K562 (cell line): ENCODE data around the gene NUBPL. TPM values are rescaled to one million over a fixed set of nuclear protein-coding genes. Genes with fewer than 3 reads are reported as not detected.
A peak's percentile ranks its signal among the peaks of the same experiment; 100 is the strongest.

Experiments
- ATAC-seq: fragments of 200-7000 bp; cut with Tn5 transposase; 3 replicates; pipeline ENCODE4 v1.9.1; 2020; ENCODE audit warnings: moderate library complexity
- BruUV-seq: library from RNA; stranded (reverse); fragments of 400-500 nt; replicated peaks from 2 replicates; lab custom pipeline; 2021; lab: Mats Ljungman, UMichigan
- CTCF ChIA-PET: fragments of 300-600 bp; formaldehyde crosslinking; extraction: SDS; loops from one replicate; lab custom pipeline; 2021; ENCODE audit warnings: low intra/inter-chr PET ratio; lab: Yijun Ruan, JAX
- POLR2A ChIA-PET: fragments of 300-600, 350-650 bp; sonication (Branson Sonifier 250); formaldehyde crosslinking; extraction: SDS; loops from one replicate; lab custom pipeline; 2021; ENCODE audit warnings: antibody characterized with exemption, inconsistent platforms; lab: Yijun Ruan, JAX
- DNase-seq, 4 experiments: peaks; one replicate each; pipeline versions ENCODE4 v3.0.0 to v3.0.0-alpha.2; 2011 to 2018; ENCODE audit warnings: low spot score in 3 of 4, mixed read lengths in 3 of 4; ENCODE audit errors: extremely low read depth in 1 of 4
- FAIRE-seq: peaks from 2 replicates; lab custom pipeline; 2011; peaks lifted over from hg19 to GRCh38; lab: Jason Lieb, UNC
- H2AFZ ChIP-seq: 2 replicates; pipeline ENCODE4 v1.6.0; 2011; ENCODE audit warnings: low read depth, low read length, control low read depth, inconsistent platforms
- H3K27ac ChIP-seq: fragments of 200-600 bp; 3 replicates; pipeline ENCODE4 v1.8.0; 2011; ENCODE audit warnings: low read depth, mild to moderate bottlenecking, control low read depth, inconsistent platforms, low read length, moderate library complexity, mixed read lengths; ENCODE audit errors: extremely low read depth
- H3K27me3 ChIP-seq, 2 experiments: fragments of 300-600 bp in 1 of 2; 2 replicates in 1 of 2; 3 replicates in 1 of 2; pipeline versions ENCODE4 v1.6.0 to v1.8.0; 2011; ENCODE audit warnings: inconsistent platforms in 2 of 2, low read length in 2 of 2, mild to moderate bottlenecking in 1 of 2, mixed read lengths in 1 of 2, moderate library complexity in 1 of 2; ENCODE audit not compliant: control insufficient read depth in 2 of 2, insufficient read depth in 2 of 2
- H3K36me3 ChIP-seq: fragments of 300-600 bp; 3 replicates; pipeline ENCODE4 v1.8.0; 2011; ENCODE audit warnings: mild to moderate bottlenecking, low read length, inconsistent platforms; ENCODE audit not compliant: control insufficient read depth, insufficient read depth
- H3K4me1 ChIP-seq, 2 experiments: fragments of 200-600 bp in 1 of 2; replicated peaks in 1 of 2; 2 replicates in 1 of 2; 3 replicates in 1 of 2; pipeline versions ENCODE4 v1.5.1 to v1.8.0; 2011; ENCODE audit warnings: inconsistent platforms in 2 of 2, low read length in 2 of 2, mild to moderate bottlenecking in 1 of 2, mixed read lengths in 1 of 2, moderate library complexity in 1 of 2; ENCODE audit not compliant: control insufficient read depth in 2 of 2, insufficient read depth in 2 of 2
- H3K4me2 ChIP-seq: 2 replicates; pipeline ENCODE4 v1.6.1; 2011; ENCODE audit warnings: low read length, control low read depth, inconsistent platforms, mixed read lengths; ENCODE audit not compliant: insufficient read depth
- H3K4me3 ChIP-seq: fragments of 200-600 bp; sonication (generic), shearing (Covaris generic); 2 replicates; pipeline ENCODE4 v1.5.1; 2016; ENCODE audit warnings: control low read depth, inconsistent platforms
- H3K79me2 ChIP-seq: fragments of 200-600 bp; 3 replicates; pipeline ENCODE4 v1.8.0; 2011; ENCODE audit warnings: low read length, inconsistent platforms; ENCODE audit not compliant: control insufficient read depth, insufficient read depth
- H3K9ac ChIP-seq, 2 experiments: 2 replicates each; pipeline versions ENCODE4 v1.6.0 to v1.6.1; 2011; ENCODE audit warnings: low read depth in 2 of 2, low read length in 2 of 2, control low read depth in 1 of 2, inconsistent platforms in 1 of 2, mild to moderate bottlenecking in 1 of 2, mixed read lengths in 1 of 2; ENCODE audit not compliant: insufficient read depth in 1 of 2
- H3K9me1 ChIP-seq: one replicate; pipeline ENCODE4 v1.6.0; 2011; ENCODE audit warnings: inconsistent platforms, mild to moderate bottlenecking, low read length, moderate library complexity; ENCODE audit not compliant: control insufficient read depth, insufficient read depth
- H3K9me3 ChIP-seq: replicated peaks from 2 replicates; pipeline ENCODE4 v1.5.1; 2011; ENCODE audit warnings: low read depth, low read length, inconsistent platforms; ENCODE audit not compliant: control insufficient read depth, insufficient read depth
- H4K20me1 ChIP-seq: replicated peaks from 2 replicates; pipeline ENCODE4 v1.6.1; 2011; ENCODE audit warnings: low read length, inconsistent platforms, mixed read lengths; ENCODE audit not compliant: control insufficient read depth, insufficient read depth
- FIP1L1 ChIP-seq: fragments of 200-400 bp; formaldehyde crosslinking; IDR thresholded peaks from 2 replicates; pipeline ENCODE4 v1.6.1; 2018; ENCODE audit warnings: mild to moderate bottlenecking, low read depth, low read length; ENCODE audit not compliant: poor library complexity, severe bottlenecking
- FOXO4 ChIP-seq: fragments of 450-650 bp; formaldehyde crosslinking; IDR thresholded peaks from 2 replicates; pipeline ENCODE4 v1.4.0; 2020; ENCODE audit warnings: mild to moderate bottlenecking, moderate library complexity
- GTF3C2 ChIP-seq: IDR thresholded peaks from 3 replicates; pipeline ENCODE4 v1.6.1; 2011; ENCODE audit warnings: borderline replicate concordance, mild to moderate bottlenecking, moderate library complexity; ENCODE audit not compliant: insufficient read length; ENCODE audit errors: extremely low read depth
- HDAC8 ChIP-seq: fragments of 450-650 bp; IDR thresholded peaks from 2 replicates; pipeline ENCODE4 v1.6.1; 2016; ENCODE audit warnings: mild to moderate bottlenecking, missing genetic modification characterization, moderate library complexity, missing compliant biosample characterization
- NEUROD1 ChIP-seq: fragments of 150-350 bp; IDR thresholded peaks from 2 replicates; pipeline ENCODE4 v1.6.1; 2014; ENCODE audit warnings: borderline replicate concordance, low read length, low read depth; ENCODE audit not compliant: partially characterized antibody
- OTX1 ChIP-seq: fragments of 450-650 bp; formaldehyde crosslinking; IDR thresholded peaks from 2 replicates; pipeline ENCODE4 v1.4.0; 2022; ENCODE audit warnings: mild to moderate bottlenecking
- SLC30A9 ChIP-seq: fragments of 250-450 bp; sonication (Bioruptor Pico); IDR thresholded peaks from 2 replicates; pipeline ENCODE4 v1.8.0; 2022; ENCODE audit warnings: mild to moderate bottlenecking, moderate library complexity
- SMAD4 ChIP-seq: fragments of 250-450 bp; sonication (Bioruptor Pico); conservative IDR thresholded peaks from 2 replicates; pipeline ENCODE4 v1.8.0; 2021; ENCODE audit warnings: inconsistent platforms, mild to moderate bottlenecking, moderate library complexity
- SMARCB1 ChIP-seq: IDR thresholded peaks from 2 replicates; pipeline ENCODE4 v1.6.1; 2011; ENCODE audit warnings: improper control_type of control experiment, low read depth; ENCODE audit not compliant: insufficient read length
- SNRNP70 ChIP-seq: fragments of 200-400 bp; formaldehyde crosslinking; optimal IDR thresholded peaks from 2 replicates; pipeline ENCODE3; 2017; ENCODE audit warnings: low read depth, low read length
- TAL1 ChIP-seq: fragments of 450-650 bp; IDR thresholded peaks from 2 replicates; pipeline ENCODE4 v1.6.1; 2016; ENCODE audit warnings: mild to moderate bottlenecking
- TFAM ChIP-seq: fragments of 250-450 bp; sonication (Bioruptor Pico); conservative IDR thresholded peaks from 2 replicates; pipeline ENCODE4 v1.5.0; 2021; ENCODE audit warnings: mild to moderate bottlenecking, moderate library complexity
- U2AF2 ChIP-seq: fragments of 200-400 bp; formaldehyde crosslinking; optimal IDR thresholded peaks from 2 replicates; pipeline ENCODE3; 2017; ENCODE audit warnings: low read depth, mild to moderate bottlenecking, low read length
- ZNF140 ChIP-seq: fragments of 250-450 bp; sonication (Bioruptor Pico); IDR thresholded peaks from 2 replicates; pipeline ENCODE4 v1.8.0; 2021; ENCODE audit warnings: moderate library complexity, mild to moderate bottlenecking, inconsistent platforms
- ZNF354B ChIP-seq: fragments of 250-450 bp; sonication (Bioruptor Pico); IDR thresholded peaks from 2 replicates; pipeline ENCODE4 v1.4.0; 2020
- ZNF583 ChIP-seq: fragments of 250-450 bp; sonication (Bioruptor Pico); IDR thresholded peaks from 2 replicates; pipeline ENCODE4 v1.4.0; 2020
- ZNF699 ChIP-seq: fragments of 250-450 bp; sonication (Bioruptor Pico); IDR thresholded peaks from 2 replicates; pipeline ENCODE4 v1.8.0; 2021; ENCODE audit warnings: mild to moderate bottlenecking, moderate library complexity; ENCODE audit not compliant: insufficient replicate concordance
- WGBS: fragments of 100-300 bp; shearing (Covaris generic); methylation state at CpG from one replicate; pipeline ENCODE4 v1.1.6; 2016; ENCODE audit warnings: low coverage, mixed read lengths; ENCODE audit not compliant: insufficient coverage; ENCODE audit errors: missing lambda C conversion rate; 5-methylcytosine and 5-hydroxymethylcytosine counted together
- in situ Hi-C: fragments of 300-500 bp; cut with MboI; formaldehyde crosslinking; loops from 4 replicates; pipeline ENCODE4 v1.15.0; 2018; ENCODE audit warnings: inconsistent platforms, mixed read lengths
- intact Hi-C: fragments of 100-400 bp; cut with micrococcal nuclease; formaldehyde crosslinking; loops from 2 replicates; pipeline ENCODE4 v1.14.2; 2022
- polyA plus RNA-seq, 8 experiments: library from polyadenylated mRNA; depleted of rRNA in 4 of 8; stranded (reverse) in 5 of 8; unstranded in 3 of 8; fragments of >200 nt; fragmentation: Nextera tagmentation in 2 of 8; fragmentation: Illumina TruSeq in 1 of 8; extraction: Ambion mirVana in 2 of 8; extraction: Trizol in 1 of 8; gene quantifications; 2 replicates each; pipeline versions ENCODE4 v1.2.1 to v1.2.3, GENCODE V29; 2011 to 2014; ENCODE audit warnings: inconsistent platforms in 1 of 8, missing spikeins in 1 of 8
- total RNA-seq, 7 experiments: library from RNA; depleted of rRNA in 6 of 7; stranded (reverse); fragments of >200 nt in 6 of 7; fragmentation: Illumina TruSeq in 2 of 7; extraction: Trizol in 2 of 7; gene quantifications; 2 replicates each; pipeline versions ENCODE4 v1.2.1 to v1.2.3, GENCODE V29; 2011 to 2021; ENCODE audit warnings: low replicate concordance in 1 of 7

The NUBPL gene
- total and polyA plus RNA-seq, 9 of the 15 experiments (the other 6 are each of a cell fraction or from before 2014, with no cell fraction given), result 3.2 to 8.7 (median 6.1) TPM

DNA sequence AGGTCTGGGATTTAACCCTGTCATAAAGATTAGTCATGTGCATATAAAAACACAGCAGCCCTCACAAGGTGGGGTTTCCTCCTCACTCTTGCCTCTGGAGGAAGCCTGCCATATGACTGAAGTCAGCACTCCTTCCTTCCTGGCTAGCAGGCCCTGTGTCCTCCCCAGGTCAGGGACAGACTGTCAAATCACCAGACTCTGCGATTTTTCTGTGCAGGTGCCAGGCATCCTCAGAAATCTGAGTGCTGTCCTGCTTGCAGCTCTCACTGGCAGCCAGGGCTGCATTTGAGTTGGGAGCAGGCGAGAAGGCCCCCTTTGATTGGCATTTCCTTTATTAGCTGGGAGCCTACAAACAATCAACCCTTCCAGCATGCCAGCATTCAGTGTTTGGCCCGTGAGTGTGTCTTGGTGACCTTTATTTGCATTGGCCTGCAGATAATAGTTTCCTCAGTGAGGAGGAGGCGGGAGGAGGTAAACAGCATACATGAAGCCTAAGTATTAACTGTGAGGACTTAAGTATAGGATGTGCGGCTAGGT is 332.1 kb downstream of the NUBPL start:
- in situ Hi-C loops, result no loop called here
- Histone ChIP-seq H3K9me3 (no peaks in the 10 kb centered on the region), H3K4me3 (no peak overlapping the region), H3K27me3 (no peaks in the 10 kb centered on the region), H3K79me2 (no peaks in the 10 kb centered on the region), H3K27ac (no peak overlapping the region), H3K4me1 (peaks cover 12 to 23% of the 10 kb centered on the region in 2 experiments; a peak in 4 of 5 replicates), H4K20me1 (no peaks in the 10 kb centered on the region), H3K9me1 (no peaks in the 10 kb centered on the region), H3K36me3 (no peaks in the 10 kb centered on the region), H3K4me2 (peak overlapping the region; percentile 69; the same call in 1 of the 2 replicates), H2AFZ (peak overlapping the region; percentile 81; the same call in 1 of the 2 replicates), H3K9ac (no peak overlapping the region)
- intact Hi-C loops, result no loop called here
- FAIRE-seq, result no peak
- no peak for DNase-seq
- peak; percentile 26 for ATAC-seq
- TF ChIP-seq FIP1L1 (no peak), HDAC8 (tag) (no peak), OTX1 (CRISPR knock-in tag) (no peak), SNRNP70 (no peak), ZNF140 (no peak), NEUROD1 (no peak), ZNF699 (CRISPR knock-in tag) (no peak), SLC30A9 (CRISPR knock-in tag) (no peak), SMARCB1 (no peak), U2AF2 (no peak), ZNF583 (CRISPR knock-in tag) (no peak), GTF3C2 (no peak), TAL1 (no peak), TFAM (CRISPR knock-in tag) (no peak), SMAD4 (CRISPR knock-in tag) (no peak), FOXO4 (CRISPR knock-in tag) (no peak), ZNF354B (CRISPR knock-in tag) (no peak)
- ChIA-PET POLR2A (no interaction called here), CTCF (no interaction called here)
- BruUV-seq, result no TSS peak
- 29% methylated on average over 5 of the region's 5 CpGs for WGBS
